ENCODE measurements around the gene CETN3.

Gene CETN3

DNA sequence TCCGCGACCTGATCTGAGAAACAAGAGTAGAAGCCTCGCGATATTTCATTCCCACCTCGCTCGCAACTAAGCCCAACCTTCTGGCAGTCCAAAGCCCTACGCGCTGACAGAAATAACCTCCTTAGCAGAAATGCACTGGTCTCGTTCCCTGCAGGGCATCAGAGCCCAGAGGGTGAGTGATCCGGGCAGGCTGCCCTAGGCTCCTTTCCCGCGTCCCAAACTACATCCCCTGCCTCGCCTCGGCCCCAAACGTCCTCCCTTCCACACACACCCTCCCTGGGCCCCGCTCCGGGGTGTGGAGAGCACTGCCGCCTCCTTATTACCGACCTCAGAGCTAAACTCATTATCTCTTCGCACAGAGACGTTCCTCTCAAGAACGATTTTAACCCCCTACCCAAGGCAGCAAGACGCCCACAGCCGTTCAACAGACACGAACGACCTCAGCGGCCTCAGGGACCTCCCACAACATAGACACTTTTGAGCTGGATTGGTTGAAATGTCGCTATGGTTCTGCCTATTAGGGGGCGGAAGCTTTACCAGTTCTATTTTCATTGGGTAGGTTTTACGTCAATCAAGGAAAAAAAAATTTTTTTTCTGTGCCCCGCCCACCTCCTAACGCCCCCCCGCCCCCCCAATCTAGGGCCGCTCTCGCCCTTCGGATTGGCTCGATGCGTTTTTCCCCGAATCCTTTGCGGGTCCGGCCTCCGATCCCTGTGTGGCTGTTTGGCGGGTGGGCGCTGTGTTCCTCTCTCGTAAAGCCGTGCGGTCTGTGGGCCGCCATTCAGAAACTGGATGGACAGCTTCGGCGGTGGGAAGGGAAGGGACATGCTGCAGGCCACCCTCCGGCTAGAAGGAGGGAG is at the start of gene CETN3:
Gene CETN3 (minus strand): TSS at position 439 of the 860 bp plus-strand sequence. CDS start 95 bp downstream, at position 344.
- in situ Hi-C loops (cut with MboI; ENCODE audit: low sequenced_read_pairs), result no loop called here

- in situ Hi-C loops (cut with MboI; ENCODE audit: low sequenced_read_pairs), result no loop called here
These were observed 37.4 kb upstream of the CETN3 start for GRCh38 chr5:90446961-90447360.

- in situ Hi-C loops (cut with MboI; ENCODE audit: low sequenced_read_pairs), result no loop called here
These were observed 31.1 kb upstream of the CETN3 start for GRCh38 chr5:90440644-90441043.

DNA sequence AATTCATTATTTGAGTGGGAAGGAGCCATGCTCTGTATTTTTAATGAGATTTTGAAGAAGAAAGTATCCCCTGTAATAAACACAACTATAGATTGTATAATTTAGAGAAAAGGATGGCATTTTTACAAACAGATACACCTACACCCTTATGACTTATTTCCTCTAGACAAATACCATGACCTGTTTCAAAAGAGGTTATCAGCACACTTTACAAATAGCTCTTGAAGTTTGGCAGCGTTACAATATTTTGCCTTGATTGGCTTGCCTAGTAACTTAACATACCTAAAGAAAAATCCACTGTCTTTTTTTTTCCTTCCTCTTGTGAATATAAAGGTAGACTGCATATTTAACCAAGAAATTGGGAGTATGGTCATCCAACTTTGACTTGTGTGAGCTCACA is 28.5 kb upstream of the CETN3 start:
- in situ Hi-C loops (cut with MboI; ENCODE audit: low sequenced_read_pairs), result no loop called here

GRCh38 chr5:90437663-90438062 is 28.1 kb upstream of the CETN3 start:
- in situ Hi-C loops (cut with MboI; ENCODE audit: low sequenced_read_pairs), result no loop called here

DNA sequence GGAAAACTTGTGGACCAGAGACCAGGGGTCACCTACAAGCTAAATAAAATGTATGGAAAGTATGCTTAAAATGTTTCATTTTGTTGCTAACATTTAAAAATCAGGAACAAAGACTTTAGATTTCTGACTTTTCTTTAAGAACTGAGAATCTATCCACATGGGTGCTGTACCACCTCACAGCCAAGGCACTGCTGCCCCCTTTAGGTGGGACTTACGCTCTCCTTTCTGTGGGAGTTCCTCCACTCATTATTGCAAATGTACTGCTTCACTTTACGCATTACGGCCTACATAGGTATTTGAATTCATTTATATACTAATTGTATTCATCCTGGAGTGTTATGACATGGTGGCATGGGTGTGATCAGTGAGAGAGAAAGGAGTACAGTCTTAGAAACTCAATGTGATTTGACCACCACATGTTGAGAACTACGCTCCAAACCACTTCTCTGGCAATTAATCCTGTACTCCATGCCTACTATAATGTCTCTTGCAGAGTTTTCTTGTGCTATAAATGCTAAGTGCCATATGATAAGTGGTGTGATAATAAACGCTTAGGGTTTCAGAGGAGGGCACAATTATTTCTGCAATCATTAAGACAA is 24.7 kb upstream of the CETN3 start:
- in situ Hi-C loops (cut with MboI; ENCODE audit: low sequenced_read_pairs), result no loop called here

DNA sequence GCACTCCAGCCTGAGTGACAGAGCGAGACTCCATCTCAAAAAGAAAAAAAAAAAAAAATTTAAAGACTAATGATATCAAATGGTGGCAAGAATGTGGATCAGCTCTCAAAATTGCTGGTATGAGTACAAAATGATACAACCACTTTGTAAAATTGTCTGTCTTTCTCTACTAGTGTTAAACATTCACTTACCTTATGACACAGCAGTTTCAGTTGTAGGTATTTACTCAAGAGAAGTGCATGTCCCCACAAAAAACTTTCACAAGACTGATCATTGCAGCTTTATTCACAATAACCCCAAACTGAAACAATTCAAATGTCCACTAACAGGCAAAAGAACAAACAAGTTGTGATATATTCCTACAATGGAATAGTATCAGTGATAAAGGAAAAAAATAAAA is 14.7 kb upstream of the CETN3 start:
- in situ Hi-C loops (cut with MboI; ENCODE audit: low sequenced_read_pairs), result no loop called here

- in situ Hi-C loops (cut with MboI; ENCODE audit: low sequenced_read_pairs), result no loop called here
These were observed 11.6 kb upstream of the CETN3 start for GRCh38 chr5:90421136-90421535.

DNA sequence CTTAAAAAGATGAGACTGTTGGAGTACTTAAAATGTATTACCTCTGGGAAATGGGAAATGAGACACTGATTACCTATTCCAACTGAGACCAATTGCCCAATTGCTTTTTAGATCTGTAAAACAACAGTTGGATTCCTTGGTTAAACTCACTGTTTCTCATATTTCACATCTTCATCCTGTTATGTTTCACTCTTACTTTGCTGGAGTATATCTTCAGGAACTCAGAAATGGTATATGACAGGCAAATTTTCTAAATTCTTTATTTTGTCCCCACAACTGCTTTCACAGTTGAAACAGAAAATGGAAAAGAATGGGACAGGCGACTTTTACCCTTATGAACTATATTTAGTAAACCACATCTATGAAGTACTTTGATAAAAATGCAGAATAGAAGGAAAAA is 8.7 kb upstream of the CETN3 start:
- in situ Hi-C loops (cut with MboI; ENCODE audit: low sequenced_read_pairs), result no loop called here

- in situ Hi-C loops (cut with MboI; ENCODE audit: low sequenced_read_pairs), result no loop called here
These were observed 714 bp upstream of the CETN3 start for GRCh38 chr5:90410178-90410762.

- in situ Hi-C loops (cut with MboI; ENCODE audit: low sequenced_read_pairs), result no loop called here
These were observed 812 bp downstream of the CETN3 start for GRCh38 chr5:90408571-90409317.

GRCh38 chr5:90406466-90406865 is 3.1 kb downstream of the CETN3 start:
- in situ Hi-C loops (cut with MboI; ENCODE audit: low sequenced_read_pairs), result no loop called here

DNA sequence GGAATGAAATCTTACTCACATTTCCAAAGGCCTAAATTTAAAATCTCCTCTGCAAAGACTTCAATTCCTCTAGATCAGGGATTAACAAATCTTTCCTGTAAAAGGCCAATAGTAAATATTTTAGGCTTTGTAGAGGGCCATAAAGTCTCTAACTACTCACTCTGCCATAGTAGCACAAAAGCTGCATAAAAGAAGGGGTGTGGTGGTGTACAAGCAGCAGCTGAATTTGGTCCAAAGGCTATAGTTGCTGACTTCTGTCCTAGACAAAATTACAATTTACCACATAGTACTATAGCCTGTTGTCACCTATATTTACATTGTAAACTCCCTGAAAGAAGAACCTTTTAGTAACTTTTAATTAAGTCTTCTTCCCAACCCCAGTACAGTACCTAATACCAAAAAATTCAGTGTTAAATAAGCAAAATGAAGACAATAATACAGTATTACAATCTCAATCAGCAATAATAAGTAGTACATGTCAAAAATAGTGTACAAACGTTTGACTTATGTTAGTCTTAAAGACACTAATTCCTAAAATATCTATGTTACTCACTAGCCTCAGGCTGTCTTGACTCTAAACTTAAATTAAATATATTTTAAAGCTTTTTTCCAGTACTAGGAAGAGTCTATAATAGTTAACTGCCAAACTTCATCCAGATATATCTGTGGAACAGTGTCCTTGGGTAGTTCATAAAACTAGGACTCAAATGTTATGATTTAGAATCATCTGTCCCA is 6.9 kb downstream of the CETN3 start:
- in situ Hi-C loops (cut with MboI; ENCODE audit: low sequenced_read_pairs), result no loop called here

- in situ Hi-C loops (cut with MboI; ENCODE audit: low sequenced_read_pairs), result no loop called here
These were observed 10.3 kb downstream of the CETN3 start for GRCh38 chr5:90399251-90399650.

DNA sequence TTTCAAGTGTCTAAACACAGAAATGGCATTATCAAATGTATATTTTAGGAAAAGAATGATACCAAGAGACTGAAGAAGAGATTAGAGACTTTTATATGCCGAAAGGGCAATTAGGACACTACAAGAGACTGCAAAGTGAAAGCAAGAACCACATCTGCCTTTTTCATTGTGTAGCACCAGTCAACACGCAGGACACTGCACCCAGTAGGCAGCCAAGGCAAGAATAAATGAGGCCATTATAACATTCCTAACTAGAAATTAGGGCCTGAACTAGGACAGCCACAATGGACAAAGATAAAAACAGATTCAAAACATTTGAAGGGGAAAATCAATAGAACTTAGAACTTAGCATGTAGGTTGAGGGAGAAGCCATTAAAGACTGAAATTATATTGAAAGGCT is 10.8 kb downstream of the CETN3 start:
- in situ Hi-C loops (cut with MboI; ENCODE audit: low sequenced_read_pairs), result no loop called here

DNA sequence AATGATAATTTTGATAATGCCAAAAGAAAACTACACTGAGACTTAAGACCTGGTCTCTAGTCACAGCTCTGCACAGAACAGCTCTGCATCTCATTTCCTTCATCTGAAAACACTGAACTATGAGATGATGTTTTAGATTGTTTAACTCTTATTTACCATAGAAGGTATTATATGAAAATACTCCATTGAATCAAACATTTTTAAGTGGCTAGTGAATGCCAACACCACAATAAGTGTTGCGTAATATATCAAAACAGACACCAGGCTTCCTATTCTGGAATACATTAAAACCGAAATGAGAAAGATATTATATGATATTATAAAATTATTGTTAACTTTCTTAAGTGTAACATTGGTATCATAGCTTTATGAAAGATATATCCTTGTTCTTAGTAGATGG is 14.6 kb downstream of the CETN3 start:
- in situ Hi-C loops (cut with MboI; ENCODE audit: low sequenced_read_pairs), result no loop called here

GRCh38 chr5:90390928-90391327 is 18.6 kb downstream of the CETN3 start:
- in situ Hi-C loops (cut with MboI; ENCODE audit: low sequenced_read_pairs), result no loop called here

DNA sequence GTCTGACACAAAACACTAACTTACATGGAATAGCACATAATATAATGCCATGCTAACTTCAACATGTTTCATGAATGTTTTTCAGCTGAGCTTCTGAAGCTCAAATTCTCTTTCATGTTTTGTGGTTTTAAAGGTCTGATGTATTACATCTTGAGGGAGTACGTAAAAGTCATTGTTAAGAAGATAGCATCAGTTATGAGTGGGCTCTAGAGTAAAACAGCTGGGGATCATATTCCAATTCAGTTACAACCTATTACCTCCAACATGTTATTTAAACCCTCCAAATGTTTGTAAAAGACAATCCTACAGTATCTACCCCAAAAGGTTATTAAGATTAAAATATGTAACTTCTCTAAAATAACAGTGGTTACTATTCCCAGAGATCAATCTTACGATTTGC is 19.2 kb downstream of the CETN3 start:
- in situ Hi-C loops (cut with MboI; ENCODE audit: low sequenced_read_pairs), result no loop called here

- in situ Hi-C loops (cut with MboI; ENCODE audit: low sequenced_read_pairs), result no loop called here
These were observed 22.0 kb downstream of the CETN3 start for GRCh38 chr5:90387508-90387907.

GRCh38 chr5:90386099-90386710 is 23.4 kb downstream of the CETN3 start:
- in situ Hi-C loops (cut with MboI; ENCODE audit: low sequenced_read_pairs), result no loop called here
